Forelimb muscle (tissue), 1 donor: ENCODE data around the gene PCSK6. TPM values are rescaled to one million over a fixed set of nuclear protein-coding genes. Genes with fewer than 3 reads are reported as not detected.

Source experiments
- DNase-seq: peaks from one replicate; pipeline ENCODE4 v3.0.0-alpha.2; 2013; ENCODE audit warnings: low read depth
- polyA plus RNA-seq: library from polyadenylated mRNA; unstranded; fragments of 120-200 nt; gene quantifications from one replicate; pipeline ENCODE4 v1.2.1, GENCODE V29; 2013; ENCODE audit not compliant: insufficient read length

Gene PCSK6
- polyA plus RNA-seq, 1 donor, result 10.2 TPM

GRCh38 chr15:101276501-101277037 is 212.9 kb downstream of the PCSK6 start:
- DNase-seq, result no peak

GRCh38 chr15:101275018-101275417 is 214.5 kb downstream of the PCSK6 start:
- no peak for DNase-seq

GRCh38 chr15:101273534-101273933 is 216.0 kb downstream of the PCSK6 start:
- DNase-seq, result no peak

GRCh38 chr15:101272584-101272983 is 216.9 kb downstream of the PCSK6 start:
- DNase-seq, result no peak

- DNase-seq, result no peak
Observed at GRCh38 chr15:101269479-101270223, 219.9 kb downstream of the PCSK6 start.

- no peak for DNase-seq
Observed at GRCh38 chr15:101267320-101268104, 222.0 kb downstream of the PCSK6 start.

GRCh38 chr15:101266787-101267186 is 222.7 kb downstream of the PCSK6 start:
- DNase-seq, result no peak

GRCh38 chr15:101266034-101266433 is 223.5 kb downstream of the PCSK6 start:
- DNase-seq, result no peak

GRCh38 chr15:101264911-101265641 is 224.4 kb downstream of the PCSK6 start:
- DNase-seq, result no peak

- no peak for DNase-seq
Observed at GRCh38 chr15:101264011-101264410, 225.5 kb downstream of the PCSK6 start.

GRCh38 chr15:101262551-101262950 is 227.0 kb downstream of the PCSK6 start:
- DNase-seq, result no peak

- peak; percentile 66 for DNase-seq
Observed at GRCh38 chr15:101258238-101259144, 231.0 kb downstream of the PCSK6 start.

- DNase-seq, result no peak
Observed at GRCh38 chr15:101256757-101257156, 232.8 kb downstream of the PCSK6 start.

GRCh38 chr15:101255615-101256241 is 233.8 kb downstream of the PCSK6 start:
- DNase-seq, result no peak

- no peak for DNase-seq
Observed at GRCh38 chr15:101255051-101255395, 234.5 kb downstream of the PCSK6 start.

- DNase-seq, result no peak
Observed at GRCh38 chr15:101254157-101255050, 235.1 kb downstream of the PCSK6 start.
